Measurements from ENCODE around the gene C20orf96. TPM values are rescaled to one million over a fixed set of nuclear protein-coding genes. Genes with fewer than 3 reads are reported as not detected.

Gene C20orf96
- polyA plus RNA-seq, 1 donor from 2014 or later = 10.9 TPM

- H3K27me3 ChIP-seq (ENCODE audit: insufficient read depth, low read depth, low read length) = no peaks in the 10 kb centered on the region
- no peak overlapping the region for H3K9ac ChIP-seq (ENCODE audit: low read length)
- H3F3A ChIP-seq (ENCODE audit: insufficient read depth, low read length, poor library complexity, severe bottlenecking) = peaks cover 5% of the 10 kb centered on the region
- no peak overlapping the region for H2AFZ ChIP-seq (ENCODE audit: low read depth, low read length)
- peaks cover 8% of the 10 kb centered on the region for H4K20me1 ChIP-seq (ENCODE audit: insufficient read depth)
- H3K79me2 ChIP-seq (replicated peaks; ENCODE audit: insufficient read depth, low read length) = no peaks in the 10 kb centered on the region
- H3K27ac ChIP-seq (ENCODE audit: low read length) = no peak overlapping the region
- no peak overlapping the region for H3K4me2 ChIP-seq (ENCODE audit: low read length)
- no peaks in the 10 kb centered on the region for H3K36me3 ChIP-seq (ENCODE audit: insufficient read depth, low read length)
- no peaks in the 10 kb centered on the region for H3K9me3 ChIP-seq (ENCODE audit: low read length)
- TF ChIP-seq POLR2AphosphoS5 (IDR thresholded peaks at IDR 0.05) (no peak), CTCF (IDR thresholded peaks at IDR 0.05; ENCODE audit: poor library complexity, severe bottlenecking) (no peak), SMC3 (conservative IDR thresholded peaks at IDR 0.05; ENCODE audit: poor library complexity) (no peak), MXI1 (conservative IDR thresholded peaks at IDR 0.05; ENCODE audit: poor library complexity, severe bottlenecking) (no peak), RAD21 (conservative IDR thresholded peaks at IDR 0.05) (no peak), REST (IDR thresholded peaks at IDR 0.05; ENCODE audit: borderline replicate concordance) (no peak), EZH2 (IDR thresholded peaks at IDR 0.05; ENCODE audit: borderline replicate concordance, insufficient read depth, low read length, poor library complexity, severe bottlenecking) (no peak), TAF1 (IDR thresholded peaks at IDR 0.05; ENCODE audit: low read depth) (no peak), EP300 (conservative IDR thresholded peaks at IDR 0.05; ENCODE audit: poor library complexity, severe bottlenecking) (no peak)
- H3K9me2 ChIP-seq (ENCODE audit: insufficient read depth, low read length) = no peaks in the 10 kb centered on the region
- no peak overlapping the region for H3K4me3 ChIP-seq (ENCODE audit: low read length)
Measured at GRCh38 chr20:334578-334977, 44.0 kb upstream of the C20orf96 start.

- H2AFZ ChIP-seq (ENCODE audit: low read depth, low read length) = no peak overlapping the region
- peaks cover 5% of the 10 kb centered on the region for H3F3A ChIP-seq (ENCODE audit: insufficient read depth, low read length, poor library complexity, severe bottlenecking)
- peaks cover 17% of the 10 kb centered on the region for H4K20me1 ChIP-seq (ENCODE audit: insufficient read depth)
- no peaks in the 10 kb centered on the region for H3K9me3 ChIP-seq (ENCODE audit: low read length)
- peak overlapping the region; percentile 28 for H3K4me2 ChIP-seq (ENCODE audit: low read length)
- H3K36me3 ChIP-seq (ENCODE audit: insufficient read depth, low read length) = no peaks in the 10 kb centered on the region
- peak overlapping the region; percentile 44 for H3K27ac ChIP-seq (ENCODE audit: low read length)
- TF ChIP-seq CTCF (IDR thresholded peaks at IDR 0.05; ENCODE audit: poor library complexity, severe bottlenecking) (peak; percentile 92), EP300 (conservative IDR thresholded peaks at IDR 0.05; ENCODE audit: poor library complexity, severe bottlenecking) (no peak), REST (IDR thresholded peaks at IDR 0.05; ENCODE audit: borderline replicate concordance) (peak; percentile 46), RAD21 (conservative IDR thresholded peaks at IDR 0.05) (peak; percentile 85), MXI1 (conservative IDR thresholded peaks at IDR 0.05; ENCODE audit: poor library complexity, severe bottlenecking) (peak; percentile 35), SMC3 (conservative IDR thresholded peaks at IDR 0.05; ENCODE audit: poor library complexity) (peak; percentile 81), POLR2AphosphoS5 (IDR thresholded peaks at IDR 0.05) (peak; percentile 37), TAF1 (IDR thresholded peaks at IDR 0.05; ENCODE audit: low read depth) (no peak), EZH2 (IDR thresholded peaks at IDR 0.05; ENCODE audit: borderline replicate concordance, insufficient read depth, low read length, poor library complexity, severe bottlenecking) (no peak)
- H3K9me2 ChIP-seq (ENCODE audit: insufficient read depth, low read length) = no peaks in the 10 kb centered on the region
- peak overlapping the region; percentile 98 for H3K4me3 ChIP-seq (ENCODE audit: low read length)
- H3K79me2 ChIP-seq (replicated peaks; ENCODE audit: insufficient read depth, low read length) = peaks cover 17% of the 10 kb centered on the region
- peak overlapping the region; percentile 94 for H3K9ac ChIP-seq (ENCODE audit: low read length)
- H3K27me3 ChIP-seq (ENCODE audit: insufficient read depth, low read depth, low read length) = no peaks in the 10 kb centered on the region
Measured at GRCh38 chr20:330233-331149, 39.9 kb upstream of the C20orf96 start.

All from neural cell (in vitro differentiated cells).